ENCODE data around the gene LRRC8D.

GRCh38 chr1:89779151-89779940 lies 41.5 kb upstream of the LRRC8D start:
- TF ChIP-seq, protein P1, sequence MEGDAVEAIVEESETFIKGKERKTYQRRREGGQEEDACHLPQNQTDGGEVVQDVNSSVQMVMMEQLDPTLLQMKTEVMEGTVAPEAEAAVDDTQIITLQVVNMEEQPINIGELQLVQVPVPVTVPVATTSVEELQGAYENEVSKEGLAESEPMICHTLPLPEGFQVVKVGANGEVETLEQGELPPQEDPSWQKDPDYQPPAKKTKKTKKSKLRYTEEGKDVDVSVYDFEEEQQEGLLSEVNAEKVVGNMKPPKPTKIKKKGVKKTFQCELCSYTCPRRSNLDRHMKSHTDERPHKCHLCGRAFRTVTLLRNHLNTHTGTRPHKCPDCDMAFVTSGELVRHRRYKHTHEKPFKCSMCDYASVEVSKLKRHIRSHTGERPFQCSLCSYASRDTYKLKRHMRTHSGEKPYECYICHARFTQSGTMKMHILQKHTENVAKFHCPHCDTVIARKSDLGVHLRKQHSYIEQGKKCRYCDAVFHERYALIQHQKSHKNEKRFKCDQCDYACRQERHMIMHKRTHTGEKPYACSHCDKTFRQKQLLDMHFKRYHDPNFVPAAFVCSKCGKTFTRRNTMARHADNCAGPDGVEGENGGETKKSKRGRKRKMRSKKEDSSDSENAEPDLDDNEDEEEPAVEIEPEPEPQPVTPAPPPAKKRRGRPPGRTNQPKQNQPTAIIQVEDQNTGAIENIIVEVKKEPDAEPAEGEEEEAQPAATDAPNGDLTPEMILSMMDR (IDR thresholded peaks at IDR 0.05), result no peak
- no peak for TF ChIP-seq POLR2A (IDR thresholded peaks at IDR 0.05)
